DMS153 treated with DMSO at 0.1 percent for 48 hours (cell line): ENCODE measurements around the gene CCL17.
A peak's percentile ranks its signal among the peaks of the same experiment; 100 is the strongest.
"Not testable (repeated sequence)": the region's sequence is repeated elsewhere in the genome, so short reads cannot be mapped to it uniquely, and the experiment has no call there.

Experiments used
- DNase-seq: peaks from one replicate; lab custom pipeline; 2025; ENCODE audit not compliant: unreplicated experiment; lab: John Stamatoyannopoulos, UW

Gene CCL17

DNA sequence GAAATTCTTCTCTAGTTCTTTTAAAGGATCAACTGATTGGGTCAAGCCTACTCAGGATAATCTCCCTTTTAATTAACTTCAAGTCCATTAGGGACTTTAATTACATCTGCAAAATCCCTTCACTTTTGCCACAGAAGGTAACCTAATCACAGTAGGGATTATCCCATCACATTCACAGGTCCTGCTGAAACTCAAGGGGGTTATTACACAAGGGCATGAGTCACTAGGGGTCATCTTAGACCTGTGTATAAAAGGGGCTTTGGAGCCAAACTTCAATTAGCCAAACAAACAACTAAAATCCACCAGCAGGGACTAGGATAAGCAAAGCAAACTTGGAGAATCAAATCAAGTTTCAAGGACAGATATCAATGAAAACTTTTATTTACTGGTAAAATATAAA lies 23.3 kb downstream of the CCL17 start:
- no peak for DNase-seq

DNA sequence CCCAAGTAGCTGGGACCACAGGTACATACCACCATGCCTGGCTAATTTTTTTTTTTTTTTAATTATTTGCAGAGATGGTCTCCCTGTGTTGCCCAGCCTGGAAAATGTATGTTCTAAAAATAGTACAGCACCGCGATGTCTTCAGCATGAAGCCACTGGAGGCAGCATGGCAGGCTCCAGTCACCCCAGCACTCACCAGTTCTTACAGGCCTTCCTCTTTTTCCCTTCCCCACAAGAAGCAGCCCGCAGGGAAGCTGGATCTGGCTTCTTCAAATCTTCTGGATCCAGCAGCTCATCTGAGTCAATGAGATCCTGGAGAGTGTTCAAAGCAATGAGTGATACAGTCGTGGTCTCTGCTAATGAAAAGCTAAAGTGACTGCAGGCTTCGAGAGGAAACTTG lies 26.4 kb downstream of the CCL17 start:
- no peak for DNase-seq

GRCh38 chr16:57432505-57432904 lies 27.9 kb downstream of the CCL17 start:
- no peak for DNase-seq

- no peak for DNase-seq
Observed at GRCh38 chr16:57432989-57433388, 28.4 kb downstream of the CCL17 start.

GRCh38 chr16:57434003-57434402 lies 29.4 kb downstream of the CCL17 start:
- no peak for DNase-seq

- DNase-seq = no peak
Observed at GRCh38 chr16:57435838-57436237, 31.3 kb downstream of the CCL17 start.

GRCh38 chr16:57439947-57440346 lies 35.4 kb downstream of the CCL17 start:
- not testable (repeated sequence) for DNase-seq

- DNase-seq = not testable (repeated sequence)
Observed at GRCh38 chr16:57440551-57440950, 36.0 kb downstream of the CCL17 start.

DNA sequence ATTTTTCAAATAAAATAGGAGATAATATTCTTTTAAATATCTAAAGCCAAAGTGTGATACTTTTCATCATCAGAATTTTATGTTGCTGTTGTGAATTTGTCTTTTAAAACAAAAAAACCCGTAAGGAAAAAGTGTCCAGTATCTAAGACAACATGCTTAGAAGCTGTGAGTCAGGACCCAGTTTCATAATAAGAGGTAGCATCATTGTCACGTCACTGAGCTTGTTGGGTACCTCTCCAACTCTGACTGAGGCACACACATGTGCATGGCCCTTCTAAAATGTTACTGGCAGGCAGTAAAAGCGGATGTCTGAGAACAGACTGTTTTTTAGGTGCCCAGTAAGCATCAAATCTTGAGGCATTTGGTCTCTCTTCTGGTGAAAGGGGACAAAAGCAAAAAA lies 40.1 kb downstream of the CCL17 start:
- no peak for DNase-seq

GRCh38 chr16:57445510-57445909 lies 40.9 kb downstream of the CCL17 start:
- DNase-seq = no peak

- no peak for DNase-seq
Observed at GRCh38 chr16:57446531-57447185, 42.1 kb downstream of the CCL17 start.

- peak; percentile 84 for DNase-seq
Observed at GRCh38 chr16:57447186-57447962, 42.8 kb downstream of the CCL17 start, which contains the start of the genes CIAPIN1 and COQ9. CIAPIN1 (minus strand) TSS chr16:57447385; CDS start chr16:57440928, 6,457 bp downstream. COQ9 (plus strand) TSS chr16:57447479; CDS start chr16:57447506, 27 bp downstream.

- DNase-seq = no peak
Observed at GRCh38 chr16:57452021-57452420, 47.5 kb downstream of the CCL17 start.

DNA sequence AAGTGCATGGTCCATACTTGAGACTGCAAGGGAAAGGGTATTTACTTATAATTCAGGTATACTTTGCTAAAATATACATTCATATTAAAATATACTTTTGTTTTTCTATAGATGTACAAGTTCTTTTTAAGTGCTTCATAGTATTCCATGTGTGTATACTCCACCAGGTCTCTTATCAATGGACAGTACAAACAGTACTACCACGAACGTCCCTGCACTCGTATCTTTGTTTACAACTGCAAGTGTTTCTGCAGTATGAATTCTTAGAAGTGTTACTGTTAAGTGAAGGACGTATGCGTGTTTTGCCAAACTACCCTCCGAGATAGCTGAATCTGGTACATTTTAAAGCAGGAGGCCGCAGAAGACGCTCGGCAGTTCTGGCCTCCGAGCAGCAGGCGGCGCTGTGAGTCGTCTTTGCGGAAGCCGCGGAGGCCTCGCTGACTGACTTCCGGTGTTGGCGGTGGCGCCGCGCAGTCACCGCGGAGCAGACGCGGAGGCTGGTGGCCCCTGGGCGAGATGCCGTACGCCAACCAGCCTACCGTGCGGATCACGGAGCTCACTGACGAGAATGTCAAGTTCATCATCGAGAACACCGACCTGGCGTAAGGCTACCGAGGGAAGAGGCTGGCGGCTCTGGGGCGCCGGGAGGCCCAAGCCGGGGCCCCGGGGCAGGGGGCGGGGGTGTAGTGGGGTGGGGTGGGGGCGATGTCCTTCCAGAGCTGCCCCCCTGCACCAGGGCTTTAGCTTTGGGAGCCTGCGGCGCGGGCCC lies 57.8 kb downstream of the CCL17 start, which contains the start of gene POLR2C:
Gene POLR2C (plus strand): TSS at position 471 of the 769 bp plus-strand sequence. CDS start 46 bp downstream, at position 517.
- peak; percentile 75 for DNase-seq

GRCh38 chr16:57462978-57463362 lies 58.4 kb downstream of the CCL17 start:
- DNase-seq = no peak

- no peak for DNase-seq
Observed at GRCh38 chr16:57464523-57464922, 60.0 kb downstream of the CCL17 start.
